Loucy (cell line): Measurements from ENCODE around the gene PHF13.

Experiments used
- H2AFZ ChIP-seq: fragments of 200-600 bp; sonication (generic); 2 replicates; pipeline ENCODE4 v1.6.0; 2016; ENCODE audit warnings: antibody characterized with exemption, mild to moderate bottlenecking, low read length, moderate library complexity
- H3F3A ChIP-seq: fragments of 200-600 bp; 2 replicates; pipeline ENCODE4 v1.6.0; 2016; ENCODE audit warnings: antibody characterized with exemption, low read depth, mild to moderate bottlenecking
- H3K27me3 ChIP-seq: fragments of 200-600 bp; sonication (generic); 2 replicates; pipeline ENCODE4 v1.6.1; 2014; ENCODE audit warnings: low read length, mild to moderate bottlenecking; ENCODE audit not compliant: insufficient read depth, poor library complexity, severe bottlenecking
- H3K36me3 ChIP-seq: fragments of 200-600 bp; sonication (generic); 2 replicates; pipeline ENCODE4 v1.6.1; 2016; ENCODE audit warnings: low read length; ENCODE audit not compliant: insufficient read depth
- H3K4me1 ChIP-seq: fragments of 200-600 bp; sonication (generic); 2 replicates; pipeline ENCODE4 v1.5.1; 2014; ENCODE audit warnings: low read length, mild to moderate bottlenecking; ENCODE audit not compliant: insufficient read depth, poor library complexity, severe bottlenecking
- H3K4me2 ChIP-seq: fragments of 200-600 bp; sonication (generic); 2 replicates; pipeline ENCODE4 v1.6.0; 2014; ENCODE audit warnings: antibody characterized with exemption, low read length, low read depth, mild to moderate bottlenecking; ENCODE audit not compliant: poor library complexity, severe bottlenecking
- H3K4me3 ChIP-seq: fragments of 200-600 bp; sonication (generic); 2 replicates; pipeline ENCODE4 v1.5.1; 2014; ENCODE audit warnings: low read length, mild to moderate bottlenecking, mixed read lengths; ENCODE audit not compliant: poor library complexity, severe bottlenecking
- H3K79me2 ChIP-seq: fragments of 200-600 bp; sonication (generic); 2 replicates; pipeline ENCODE4 v1.6.1; 2014; ENCODE audit warnings: low read length; ENCODE audit not compliant: insufficient read depth
- H3K9ac ChIP-seq: fragments of 200-600 bp; sonication (generic); 2 replicates; pipeline ENCODE4 v1.6.0; 2014; ENCODE audit warnings: mild to moderate bottlenecking, low read depth, low read length, moderate library complexity; ENCODE audit not compliant: poor library complexity, severe bottlenecking
- H3K9me2 ChIP-seq: fragments of 200-600 bp; sonication (generic); replicated peaks from 2 replicates; pipeline ENCODE4 v1.6.1; 2016; ENCODE audit warnings: low read depth, low read length, mixed read lengths
- H3K9me3 ChIP-seq: fragments of 200-600 bp; sonication (generic); 2 replicates; pipeline ENCODE4 v1.6.1; 2014; ENCODE audit warnings: mild to moderate bottlenecking, antibody characterized with exemption, low read length, low read depth; ENCODE audit not compliant: insufficient read depth
- H4K20me1 ChIP-seq: fragments of 200-600 bp; sonication (generic); 2 replicates; pipeline ENCODE4 v1.6.0; 2014; ENCODE audit warnings: antibody characterized with exemption, low read length, mild to moderate bottlenecking; ENCODE audit not compliant: insufficient read depth, poor library complexity, severe bottlenecking
- EZH2phosphoT487 ChIP-seq: fragments of 200-600 bp; IDR thresholded peaks from 2 replicates; pipeline ENCODE4 v1.6.1; 2018; ENCODE audit warnings: antibody characterized with exemption, mild to moderate bottlenecking, moderate library complexity, borderline replicate concordance
- TF ChIP-seq, protein P1 (sequence below): fragments of 200-600 bp; sonication (generic); conservative IDR thresholded peaks from 2 replicates; pipeline ENCODE4 v1.5.1; 2014; ENCODE audit warnings: mild to moderate bottlenecking, antibody characterized with exemption, low read length

Gene PHF13

DNA sequence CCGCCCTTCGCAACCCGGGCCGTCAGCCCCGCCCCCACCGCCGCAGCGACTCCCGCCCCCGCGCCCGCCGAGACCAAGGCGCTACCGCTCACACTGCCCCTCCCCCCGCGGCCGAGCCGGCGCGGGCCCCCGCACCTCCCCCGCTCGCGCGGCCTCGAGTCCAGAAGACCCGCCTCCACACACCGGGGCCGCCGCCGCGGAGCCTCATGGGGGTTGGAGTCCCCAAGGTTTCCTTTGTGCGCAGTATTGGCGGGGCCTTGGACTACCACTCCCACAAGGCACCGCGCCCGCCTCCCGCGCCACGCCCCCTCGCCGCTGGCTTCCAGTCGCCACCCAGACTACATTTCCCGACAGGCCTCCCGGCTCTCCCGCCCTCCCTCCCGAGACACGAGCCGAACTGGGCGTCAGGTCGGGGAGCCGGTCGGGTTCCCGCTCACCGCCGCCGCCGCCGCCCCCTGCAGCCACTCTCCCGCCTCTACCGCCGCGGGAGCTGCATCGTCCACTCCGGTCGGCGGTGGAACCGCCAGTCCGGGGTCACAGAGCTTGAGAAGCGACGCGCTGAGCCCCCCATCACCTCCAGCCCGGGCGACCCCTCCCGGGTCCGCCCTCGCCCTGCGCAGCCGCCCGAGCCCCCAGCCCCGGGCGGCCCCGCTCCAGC, at the start of gene PHF13:
TSS of gene PHF13 (plus strand) at position 371 of the 658 bp plus-strand sequence. CDS start 336 bp downstream, outside the sequence.
- Histone ChIP-seq H3K79me2 (peaks cover 49% of the 10 kb centered on the region), H3K4me2 (peak within 1 kb of the TSS; percentile 100)

DNA sequence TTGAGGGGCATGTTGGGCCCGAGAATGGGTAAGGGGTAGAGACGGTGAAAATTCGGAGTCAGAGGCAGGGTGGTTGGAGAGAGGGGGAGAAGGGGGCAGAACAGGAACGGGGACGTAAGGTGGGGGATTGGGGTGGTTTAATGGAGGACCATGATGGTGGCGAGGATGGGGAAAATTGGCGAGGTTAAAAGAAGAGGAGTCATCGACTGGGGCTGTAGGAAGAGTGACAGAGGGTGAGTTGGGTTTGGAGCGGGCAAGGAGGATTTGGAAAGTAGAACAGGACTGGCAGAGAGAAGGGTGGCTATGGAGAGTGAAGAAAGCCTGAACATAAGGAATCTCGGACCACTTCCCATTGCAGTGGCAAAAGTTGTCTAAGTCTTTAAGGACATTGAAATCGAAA, 44.5 kb upstream of the PHF13 start:
- no peaks in the 10 kb centered on the region for H3K9me2 ChIP-seq
- no peak overlapping the region for H2AFZ ChIP-seq
- H4K20me1 ChIP-seq = no peaks in the 10 kb centered on the region
- H3K4me1 ChIP-seq = no peaks in the 10 kb centered on the region
- no peaks in the 10 kb centered on the region for H3K9me3 ChIP-seq
- no peak for TF ChIP-seq EZH2phosphoT487
- TF ChIP-seq, protein P1, sequence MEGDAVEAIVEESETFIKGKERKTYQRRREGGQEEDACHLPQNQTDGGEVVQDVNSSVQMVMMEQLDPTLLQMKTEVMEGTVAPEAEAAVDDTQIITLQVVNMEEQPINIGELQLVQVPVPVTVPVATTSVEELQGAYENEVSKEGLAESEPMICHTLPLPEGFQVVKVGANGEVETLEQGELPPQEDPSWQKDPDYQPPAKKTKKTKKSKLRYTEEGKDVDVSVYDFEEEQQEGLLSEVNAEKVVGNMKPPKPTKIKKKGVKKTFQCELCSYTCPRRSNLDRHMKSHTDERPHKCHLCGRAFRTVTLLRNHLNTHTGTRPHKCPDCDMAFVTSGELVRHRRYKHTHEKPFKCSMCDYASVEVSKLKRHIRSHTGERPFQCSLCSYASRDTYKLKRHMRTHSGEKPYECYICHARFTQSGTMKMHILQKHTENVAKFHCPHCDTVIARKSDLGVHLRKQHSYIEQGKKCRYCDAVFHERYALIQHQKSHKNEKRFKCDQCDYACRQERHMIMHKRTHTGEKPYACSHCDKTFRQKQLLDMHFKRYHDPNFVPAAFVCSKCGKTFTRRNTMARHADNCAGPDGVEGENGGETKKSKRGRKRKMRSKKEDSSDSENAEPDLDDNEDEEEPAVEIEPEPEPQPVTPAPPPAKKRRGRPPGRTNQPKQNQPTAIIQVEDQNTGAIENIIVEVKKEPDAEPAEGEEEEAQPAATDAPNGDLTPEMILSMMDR = no peak
- no peak overlapping the region for H3K4me2 ChIP-seq
- no peak overlapping the region for H3K4me3 ChIP-seq
- no peaks in the 10 kb centered on the region for H3K79me2 ChIP-seq
- no peaks in the 10 kb centered on the region for H3K27me3 ChIP-seq
- H3F3A ChIP-seq = no peaks in the 10 kb centered on the region
- no peak overlapping the region for H3K9ac ChIP-seq
- no peaks in the 10 kb centered on the region for H3K36me3 ChIP-seq

More for the DNA sequence above, at the start of gene PHF13:
- H3F3A ChIP-seq = no peaks in the 10 kb centered on the region
- H3K9me3 ChIP-seq = no peaks in the 10 kb centered on the region
- peak within 1 kb of the TSS; percentile 92 for H3K9ac ChIP-seq
- peaks cover 12% of the 10 kb centered on the region for H3K4me1 ChIP-seq
- H4K20me1 ChIP-seq = peaks cover 30% of the 10 kb centered on the region
- H3K9me2 ChIP-seq = no peaks in the 10 kb centered on the region
- H3K36me3 ChIP-seq = peaks cover 4% of the 10 kb centered on the region; the same call in 1 of the 2 replicates
- peak within 1 kb of the TSS; percentile 97 for H2AFZ ChIP-seq
- TF ChIP-seq EZH2phosphoT487 = no peak
- TF ChIP-seq, protein P1 = no peak
- peak within 1 kb of the TSS; percentile 93 for H3K4me3 ChIP-seq
- H3K27me3 ChIP-seq = peaks cover 4% of the 10 kb centered on the region

DNA sequence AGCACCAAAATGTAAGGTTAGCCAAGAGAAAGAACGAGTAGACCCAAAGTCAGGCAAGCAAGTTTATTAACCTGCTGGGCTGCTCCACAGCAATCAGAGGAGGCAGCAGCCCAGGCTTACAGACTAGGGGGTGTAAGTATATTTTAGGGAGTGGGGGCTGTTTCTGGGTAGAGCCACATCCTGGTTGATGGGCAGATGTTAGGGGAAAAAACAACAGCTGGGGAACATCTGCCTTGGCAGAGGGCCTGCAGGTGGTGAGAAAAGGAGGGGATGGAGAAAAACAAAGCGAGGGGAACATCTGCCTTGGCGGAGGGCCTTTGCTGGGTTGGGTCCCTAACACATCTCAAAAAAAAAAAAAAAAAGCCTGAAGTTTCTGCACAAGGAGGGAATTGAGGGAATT, 43.4 kb upstream of the PHF13 start:
- H3K4me2 ChIP-seq = no peak overlapping the region
- TF ChIP-seq EZH2phosphoT487 = no peak
- no peak overlapping the region for H3K9ac ChIP-seq
- no peak overlapping the region for H3K4me3 ChIP-seq
- no peaks in the 10 kb centered on the region for H4K20me1 ChIP-seq
- no peaks in the 10 kb centered on the region for H3K79me2 ChIP-seq
- no peak overlapping the region for H2AFZ ChIP-seq
- no peaks in the 10 kb centered on the region for H3K36me3 ChIP-seq
- no peaks in the 10 kb centered on the region for H3K9me2 ChIP-seq
- no peaks in the 10 kb centered on the region for H3K27me3 ChIP-seq
- H3K9me3 ChIP-seq = no peaks in the 10 kb centered on the region
- H3F3A ChIP-seq = no peaks in the 10 kb centered on the region
- no peaks in the 10 kb centered on the region for H3K4me1 ChIP-seq

DNA sequence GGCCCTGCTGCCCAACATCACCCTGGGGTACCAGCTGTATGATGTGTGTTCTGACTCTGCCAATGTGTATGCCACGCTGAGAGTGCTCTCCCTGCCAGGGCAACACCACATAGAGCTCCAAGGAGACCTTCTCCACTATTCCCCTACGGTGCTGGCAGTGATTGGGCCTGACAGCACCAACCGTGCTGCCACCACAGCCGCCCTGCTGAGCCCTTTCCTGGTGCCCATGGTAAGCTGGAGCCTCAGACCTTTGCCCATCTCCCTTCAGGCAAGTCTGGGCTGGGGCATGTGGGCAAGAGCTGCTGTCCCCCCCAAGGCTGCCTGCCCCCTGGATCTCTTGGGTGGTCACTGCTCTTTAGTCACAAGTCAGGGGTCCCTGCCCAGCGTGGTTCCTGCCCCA, 42.5 kb upstream of the PHF13 start:
- Histone ChIP-seq H3K4me3 (no peak overlapping the region), H3K9ac (no peak overlapping the region), H2AFZ (no peak overlapping the region), H3K4me2 (no peak overlapping the region), H3K9me2 (no peaks in the 10 kb centered on the region), H4K20me1 (no peaks in the 10 kb centered on the region), H3K9me3 (no peaks in the 10 kb centered on the region), H3K79me2 (no peaks in the 10 kb centered on the region), H3F3A (no peaks in the 10 kb centered on the region), H3K27me3 (no peaks in the 10 kb centered on the region), H3K4me1 (no peaks in the 10 kb centered on the region), H3K36me3 (no peaks in the 10 kb centered on the region)
- no peak for TF ChIP-seq EZH2phosphoT487
